GM12878 (cell line): ENCODE results near the gene FAM117B.

ENCODE experiments used
- CHD1 ChIP-seq: IDR thresholded peaks from 2 replicates; pipeline ENCODE4 v1.6.1; 2012; ENCODE audit warnings: low read depth, low read length, improper control_type of control experiment
- CHD4 ChIP-seq: fragments of 200-600 bp; sonication (generic); IDR thresholded peaks from 2 replicates; pipeline ENCODE4 v1.6.1; 2016; ENCODE audit warnings: mild to moderate bottlenecking
- CTCF ChIP-seq, 3 experiments: IDR thresholded peaks in 2 of 3; conservative IDR thresholded peaks in 1 of 3; 2 replicates each; pipeline ENCODE4 v1.5.1; 2011; ENCODE audit warnings: low read depth in 3 of 3, low read length in 3 of 3, mild to moderate bottlenecking in 3 of 3, control low read depth in 2 of 3, moderate library complexity in 2 of 3, inconsistent platforms in 1 of 3, mixed read lengths in 1 of 3; ENCODE audit not compliant: control insufficient read depth in 2 of 3, insufficient read depth in 1 of 3; ENCODE audit errors: extremely low read depth in 1 of 3
- EZH2 ChIP-seq: IDR thresholded peaks from 2 replicates; pipeline ENCODE4 v1.6.1; 2012; ENCODE audit warnings: low read depth, mild to moderate bottlenecking, control low read depth, inconsistent platforms, low read length, borderline replicate concordance; ENCODE audit not compliant: control insufficient read depth
- FOXM1 ChIP-seq: IDR thresholded peaks from 2 replicates; pipeline ENCODE4 v1.6.1; 2012; ENCODE audit warnings: low read depth, mild to moderate bottlenecking, inconsistent platforms, low read length, moderate library complexity
- NRF1 ChIP-seq: conservative IDR thresholded peaks from 2 replicates; pipeline ENCODE4 v1.6.1; 2011; ENCODE audit warnings: mild to moderate bottlenecking, low read depth, low read length, improper control_type of control experiment
- POLR2AphosphoS5 ChIP-seq: IDR thresholded peaks from 2 replicates; pipeline ENCODE4 v1.6.1; 2011; ENCODE audit warnings: mild to moderate bottlenecking, low read length, inconsistent platforms
- USF2 ChIP-seq: IDR thresholded peaks from 2 replicates; pipeline ENCODE4 v1.6.1; 2011; ENCODE audit warnings: low read depth, low read length, improper control_type of control experiment, borderline replicate concordance

- TF ChIP-seq NRF1, result no peak
- no peak for TF ChIP-seq CTCF (IDR thresholded peaks at IDR 0.05 in 2 of 3, conservative IDR thresholded peaks at IDR 0.05 in 1 of 3; ENCODE audit: control insufficient read depth in 2 of 3, extremely low read depth in 1 of 3, insufficient read depth in 1 of 3, low read depth in 3 of 3, low read length in 3 of 3)
- no peak for TF ChIP-seq POLR2AphosphoS5
- no peak for TF ChIP-seq EZH2
- TF ChIP-seq USF2, result no peak
- no peak for TF ChIP-seq FOXM1
- no peak for TF ChIP-seq CHD4
- no peak for TF ChIP-seq CHD1
These were observed 70.8 kb downstream of the FAM117B start for GRCh38 chr2:202705446-202706020.
